Stimulated activated CD8-positive, alpha-beta memory T cell treated with anti-CD3 and anti-CD28 coated beads, Interleukin-12 subunit alpha, Interleukin-12 subunit beta, amount 100 ng/mL, for 24 hours (primary cell): ENCODE results near the gene GIPC3.

Source experiments
- DNase-seq: peaks from one replicate; pipeline ENCODE4 v3.0.0-alpha.2; 2020; ENCODE audit errors: extremely low read depth

GIPC3 gene

DNA sequence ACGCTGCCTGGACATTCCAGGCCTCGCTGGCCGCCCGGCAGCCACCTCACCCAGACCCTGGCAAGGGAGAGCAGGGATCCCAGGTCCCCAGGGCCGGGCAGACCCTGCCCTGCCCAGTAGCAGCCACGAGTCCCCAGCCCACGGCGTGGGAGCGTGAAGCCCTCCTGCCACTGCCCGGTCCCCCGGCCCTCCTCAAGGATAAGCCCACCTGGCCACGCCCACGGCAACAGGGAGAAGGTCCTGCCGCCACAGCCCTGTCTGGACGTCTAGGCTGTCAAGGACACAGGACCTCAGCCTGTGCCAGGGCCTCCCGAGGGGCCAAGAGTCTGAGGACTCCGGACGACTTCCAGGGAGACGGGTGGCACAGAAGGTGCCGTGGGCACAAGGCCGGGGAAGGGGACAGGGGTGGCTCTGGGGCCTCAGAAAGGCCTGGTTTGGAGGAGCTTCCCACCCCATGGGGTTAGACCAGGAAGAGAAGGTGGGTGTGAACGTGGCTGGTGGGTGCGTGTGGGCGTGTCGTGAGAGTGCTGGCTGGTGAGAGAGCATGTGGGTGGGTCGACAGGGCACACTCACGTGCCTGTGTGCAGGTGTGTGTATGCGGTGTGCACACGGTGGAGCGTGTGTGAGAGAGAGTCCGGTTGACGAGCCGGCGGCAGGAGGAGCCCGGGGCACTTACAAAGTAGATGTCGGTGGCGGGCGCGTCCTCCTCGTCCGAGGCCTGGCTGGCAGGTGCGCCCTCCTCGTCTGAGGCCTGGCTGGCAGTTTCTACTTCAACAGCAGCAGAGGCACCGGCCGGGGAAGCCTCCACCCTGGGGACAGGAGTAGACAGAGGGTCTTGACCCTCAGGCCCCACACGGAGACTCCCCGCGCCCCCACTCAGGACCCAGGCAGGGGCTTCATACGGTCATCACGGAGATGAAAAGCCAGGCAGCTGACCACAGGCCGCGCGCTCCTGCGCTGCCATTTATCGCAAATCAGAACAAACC, 53.2 kb downstream of the GIPC3 start:
- DNase-seq = no peak

- DNase-seq = no peak
Measured at GRCh38 chr19:3639479-3639878, 54.2 kb downstream of the GIPC3 start.

DNA sequence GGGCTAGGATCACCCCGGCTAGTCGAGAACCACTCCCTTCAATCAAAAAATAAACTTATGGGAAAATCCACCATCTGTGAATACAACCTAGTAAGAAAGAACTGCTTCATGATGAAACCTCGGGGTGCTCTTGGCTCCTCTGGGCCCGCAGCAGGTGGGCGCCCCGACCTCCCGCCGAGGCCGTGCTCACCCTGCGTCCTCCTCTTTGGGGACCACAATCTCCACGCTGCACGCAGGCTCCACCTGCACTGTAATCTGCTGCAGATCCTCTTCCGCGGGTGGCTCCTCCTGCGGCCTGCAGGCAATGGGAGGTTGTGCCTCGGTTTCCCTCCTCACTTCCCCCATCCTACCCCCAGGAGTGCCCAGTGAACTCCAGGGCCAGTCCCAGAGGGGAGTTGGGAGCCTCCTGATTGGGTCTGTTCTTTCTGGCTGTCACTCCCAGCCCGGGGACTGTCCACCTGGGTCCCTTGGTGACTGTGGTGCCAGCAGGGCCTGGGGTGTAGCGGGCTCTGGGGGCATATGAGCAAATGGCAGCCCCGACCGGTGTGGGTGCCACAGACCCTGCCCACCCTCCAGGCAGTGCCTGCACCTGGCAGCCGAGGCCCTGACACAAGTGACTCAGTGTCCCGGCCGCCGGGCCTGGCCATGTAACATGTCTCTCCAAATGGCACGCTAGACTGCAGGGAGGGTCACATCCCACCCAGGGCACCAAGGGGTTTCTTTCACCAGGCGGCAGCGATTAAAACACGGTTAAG, 56.4 kb downstream of the GIPC3 start:
- no peak for DNase-seq

GRCh38 chr19:3642296-3642695, 57.0 kb downstream of the GIPC3 start:
- DNase-seq = no peak
